H1 (cell line): ENCODE data around the gene CHMP4A. TPM values are rescaled to one million over a fixed set of nuclear protein-coding genes. Genes with fewer than 3 reads are reported as not detected.

ENCODE experiments used
- CTCF ChIA-PET: fragments of 300-600 bp; sonication (Branson Sonifier 250); formaldehyde crosslinking; loops from one replicate; lab custom pipeline; 2021; ENCODE audit not compliant: partially characterized antibody; lab: Charles Lee
- POLR2A ChIA-PET: fragments of 300-600 bp; sonication (Branson Sonifier 250); formaldehyde crosslinking; loops from one replicate; lab custom pipeline; 2021; ENCODE audit warnings: inconsistent platforms; ENCODE audit not compliant: partially characterized antibody; lab: Charles Lee
- DNase-seq, 2 experiments: peaks; one replicate each; pipeline versions ENCODE4 v3.0.0 to v3.0.0-alpha.2; 2010 to 2022; ENCODE audit warnings: low spot score in 2 of 2, low read depth in 1 of 2, mixed read lengths in 1 of 2
- FAIRE-seq: peaks from 2 replicates; lab custom pipeline; 2011; peaks lifted over from hg19 to GRCh38; lab: Jason Lieb, UNC
- H2AFZ ChIP-seq: 2 replicates; pipeline ENCODE4 v1.8.1; 2012; ENCODE audit warnings: low read length, inconsistent platforms
- H2AK5ac ChIP-seq: 2 replicates; pipeline ENCODE4 v1.6.1; 2013; ENCODE audit warnings: low read depth, low read length
- H2BK120ac ChIP-seq: replicated peaks from 2 replicates; pipeline ENCODE3; 2013; ENCODE audit warnings: low read depth, low read length, inconsistent platforms
- H2BK12ac ChIP-seq: 2 replicates; pipeline ENCODE4 v1.6.1; 2013; ENCODE audit warnings: low read depth, low read length
- H2BK15ac ChIP-seq: 2 replicates; pipeline ENCODE4 v1.6.1; 2013; ENCODE audit warnings: low read length
- H2BK20ac ChIP-seq: 2 replicates; pipeline ENCODE4 v1.6.1; 2013; ENCODE audit warnings: low read length
- H2BK5ac ChIP-seq: 2 replicates; pipeline ENCODE4 v1.6.1; 2013; ENCODE audit warnings: low read depth, low read length
- H3K14ac ChIP-seq: 2 replicates; pipeline ENCODE4 v1.6.1; 2013; ENCODE audit warnings: inconsistent platforms; ENCODE audit not compliant: insufficient read length
- H3K18ac ChIP-seq: 2 replicates; pipeline ENCODE4 v1.6.1; 2013; ENCODE audit warnings: low read length; ENCODE audit errors: extremely low read depth
- H3K23ac ChIP-seq: 2 replicates; pipeline ENCODE4 v1.6.1; 2013; ENCODE audit warnings: inconsistent platforms; ENCODE audit not compliant: insufficient read length
- H3K23me2 ChIP-seq: 2 replicates; pipeline ENCODE4 v1.6.1; 2013; ENCODE audit warnings: low read depth, low read length
- H3K27ac ChIP-seq: 2 replicates; pipeline ENCODE4 v1.6.1; 2011; ENCODE audit warnings: low read depth, low read length, inconsistent platforms
- H3K27me3 ChIP-seq, 4 experiments: replicated peaks in 1 of 4; 1 replicate in 1 of 4; 2 replicates in 3 of 4; pipeline versions ENCODE4 v1.6.1 to v1.8.1; 2011 to 2013; ENCODE audit warnings: low read length in 3 of 4, mild to moderate bottlenecking in 3 of 4, inconsistent platforms in 2 of 4, mixed read lengths in 2 of 4, moderate library complexity in 1 of 4; ENCODE audit not compliant: control insufficient read depth in 3 of 4, insufficient read depth in 3 of 4; ENCODE audit errors: extremely low read depth in 1 of 4
- H3K36me3 ChIP-seq, 4 experiments: 2 replicates each; pipeline versions ENCODE4 v1.6.1 to v1.8.1; 2011 to 2013; ENCODE audit warnings: mild to moderate bottlenecking in 4 of 4, low read length in 3 of 4, moderate library complexity in 2 of 4, control low read depth in 1 of 4, inconsistent platforms in 1 of 4; ENCODE audit not compliant: insufficient read depth in 4 of 4, control insufficient read depth in 2 of 4
- H3K4ac ChIP-seq: replicated peaks from 2 replicates; pipeline ENCODE3; 2013; ENCODE audit warnings: low read length, low read depth, mixed read lengths, inconsistent platforms; ENCODE audit not compliant: insufficient read length
- H3K4me1 ChIP-seq, 4 experiments: replicated peaks in 1 of 4; 1 replicate in 1 of 4; 2 replicates in 3 of 4; pipeline versions ENCODE4 v1.6.1 to v1.8.1; 2011 to 2013; ENCODE audit warnings: low read length in 3 of 4, inconsistent platforms in 2 of 4, mixed read lengths in 1 of 4; ENCODE audit not compliant: insufficient read depth in 4 of 4, control insufficient read depth in 3 of 4
- H3K4me2 ChIP-seq, 2 experiments: 2 replicates each; pipeline versions ENCODE4 v1.6.1 to v1.8.1; 2011 to 2013; ENCODE audit warnings: low read depth in 2 of 2, low read length in 2 of 2, control low read depth in 1 of 2, inconsistent platforms in 1 of 2, mild to moderate bottlenecking in 1 of 2; ENCODE audit not compliant: insufficient read depth in 1 of 2
- H3K4me3 ChIP-seq, 4 experiments: fragments of 200-600, 300-600 bp in 1 of 4; sonication (generic), shearing (Covaris generic), sonication (Bioruptor Twin) in 1 of 4; 2 replicates each; pipeline versions ENCODE4 v1.5.1 to v1.8.1; 2011 to 2016; ENCODE audit warnings: low read length in 4 of 4, low read depth in 3 of 4, control low read depth in 2 of 4, inconsistent platforms in 2 of 4, mild to moderate bottlenecking in 2 of 4, mixed read lengths in 1 of 4, moderate library complexity in 1 of 4; ENCODE audit not compliant: insufficient read depth in 2 of 4; ENCODE audit errors: extremely low read depth in 1 of 4
- H3K56ac ChIP-seq: replicated peaks from 2 replicates; pipeline ENCODE3; 2013; ENCODE audit warnings: low read depth, mild to moderate bottlenecking, mixed read lengths, low read length, inconsistent platforms; ENCODE audit not compliant: insufficient read length
- H3K79me1 ChIP-seq: 2 replicates; pipeline ENCODE4 v1.6.1; 2013; ENCODE audit warnings: low read depth, low read length, control low read depth
- H3K79me2 ChIP-seq, 2 experiments: 2 replicates each; pipeline versions ENCODE4 v1.6.1 to v1.8.1; 2012 to 2013; ENCODE audit warnings: low read length in 2 of 2, mild to moderate bottlenecking in 2 of 2, inconsistent platforms in 1 of 2; ENCODE audit not compliant: insufficient read depth in 2 of 2, control insufficient read depth in 1 of 2
- H3K9ac ChIP-seq, 4 experiments: replicated peaks in 1 of 4; 1 replicate in 1 of 4; 2 replicates in 3 of 4; pipeline versions ENCODE4 v1.6.1 to v1.8.1; 2011 to 2013; ENCODE audit warnings: low read depth in 3 of 4, low read length in 3 of 4, control low read depth in 2 of 4, mild to moderate bottlenecking in 2 of 4, moderate library complexity in 2 of 4, inconsistent platforms in 1 of 4; ENCODE audit errors: extremely low read depth in 1 of 4
- H3K9me3 ChIP-seq, 2 experiments: 2 replicates each; pipeline versions ENCODE4 v1.6.1 to v1.8.1; 2012 to 2013; ENCODE audit warnings: mild to moderate bottlenecking in 2 of 2, moderate library complexity in 2 of 2, control low read depth in 1 of 2, inconsistent platforms in 1 of 2, low read depth in 1 of 2, low read length in 1 of 2, mixed read lengths in 1 of 2; ENCODE audit not compliant: insufficient read depth in 2 of 2
- H4K20me1 ChIP-seq, 2 experiments: replicated peaks in 1 of 2; 2 replicates each; pipeline versions ENCODE3 to v1.8.1; 2011 to 2013; ENCODE audit warnings: inconsistent platforms in 2 of 2, low read length in 2 of 2, mild to moderate bottlenecking in 1 of 2; ENCODE audit not compliant: insufficient read depth in 2 of 2, control insufficient read depth in 1 of 2
- H4K5ac ChIP-seq: 2 replicates; pipeline ENCODE4 v1.6.1; 2013; ENCODE audit warnings: low read length, low read depth, mixed read lengths, inconsistent platforms; ENCODE audit not compliant: insufficient read length
- H4K8ac ChIP-seq: 2 replicates; pipeline ENCODE4 v1.8.0; 2013; ENCODE audit warnings: mild to moderate bottlenecking, moderate library complexity, low read length, inconsistent platforms; ENCODE audit not compliant: insufficient read depth; ENCODE audit errors: extremely low read depth
- H4K91ac ChIP-seq: replicated peaks from 2 replicates; pipeline ENCODE3; 2013; ENCODE audit warnings: low read length, mixed read lengths, inconsistent platforms; ENCODE audit not compliant: insufficient read length
- BRCA1 ChIP-seq: IDR thresholded peaks from 2 replicates; pipeline ENCODE4 v1.6.1; 2012; ENCODE audit warnings: low read depth, low read length, improper control_type of control experiment
- JUND ChIP-seq: IDR thresholded peaks from 2 replicates; pipeline ENCODE4 v1.6.1; 2011; ENCODE audit warnings: mild to moderate bottlenecking, improper control_type of control experiment, low read length
- KDM5A ChIP-seq: fragments of 200-600 bp; IDR thresholded peaks from 2 replicates; pipeline ENCODE4 v1.7.1; 2012; ENCODE audit warnings: mild to moderate bottlenecking, low read length, inconsistent platforms, mixed read lengths
- TCF12 ChIP-seq: IDR thresholded peaks from 2 replicates; pipeline ENCODE4 v1.6.1; 2011; ENCODE audit warnings: low read depth, mild to moderate bottlenecking, low read length
- WGBS, 2 experiments: shearing (Covaris generic) in 1 of 2; methylation state at CpG; one replicate each; pipeline versions ENCODE4 v1.1.6 to v1.1.7; 2013 to 2015; ENCODE audit warnings: low lambda C conversion rate in 2 of 2, mixed read lengths in 2 of 2, inconsistent platforms in 1 of 2, low coverage in 1 of 2, missing lambda C conversion rate in 1 of 2; ENCODE audit not compliant: insufficient replicate concordance in 2 of 2, insufficient coverage in 1 of 2, insufficient read length in 1 of 2; ENCODE audit errors: extremely low coverage in 1 of 2, missing lambda C conversion rate in 1 of 2; 5-methylcytosine and 5-hydroxymethylcytosine counted together
- polyA plus RNA-seq, 7 experiments: library from polyadenylated mRNA; depleted of rRNA in 3 of 7; stranded (reverse) in 5 of 7; unstranded in 2 of 7; fragments of >200 nt in 5 of 7; fragments of 200-250 nt in 2 of 7; gene quantifications; 1 replicate in 5 of 7; 2 replicates in 1 of 7; 4 replicates in 1 of 7; pipeline versions ENCODE4 v1.2.1 to v1.2.3, GENCODE V29; 2011 to 2013; ENCODE audit warnings: missing spikeins in 2 of 7, mixed read lengths in 2 of 7
- total RNA-seq: library from RNA; stranded (reverse); fragmentation: NEBNext Ultra II Directional; extraction: Animal tissue kit (Norgen Biotek cat#: 25700); gene quantifications from 2 replicates; pipeline ENCODE4 v1.2.1, GENCODE V29; 2021

The CHMP4A gene
- total and polyA plus RNA-seq, 2 of the 8 experiments (the other 6 are each of a cell fraction or from before 2014, with no cell fraction given) = 32.9 to 37.6 TPM

- H3K23me2 ChIP-seq = no peaks in the 10 kb centered on the region
- H2BK20ac ChIP-seq = no peak overlapping the region
- H3K14ac ChIP-seq = no peak overlapping the region
- H3K9ac ChIP-seq = no peak overlapping the region
- peaks cover 0 to 3% of the 10 kb centered on the region in 2 experiments; a peak in 1 of 4 replicates for H3K79me2 ChIP-seq
- H3K4me3 ChIP-seq = no peak overlapping the region
- no peak overlapping the region for H3K56ac ChIP-seq
- H2BK120ac ChIP-seq = no peak overlapping the region
- TF ChIP-seq BRCA1 (no peak), TCF12 (no peak), JUND (no peak), KDM5A (no peak)
- H3K27me3 ChIP-seq = no peaks in the 10 kb centered on the region
- H4K5ac ChIP-seq = no peak overlapping the region
- FAIRE-seq (no peak), DNase-seq (no peak)
- H4K91ac ChIP-seq = no peak overlapping the region
- ChIA-PET POLR2A (interaction anchor here (0.9 to 11.1 kb wide), 6 partner anchors 12 to 59 kb away, joined by 3 to 119 read pairs (median 3); partner anchors contain the start of genes IPO4 and TM9SF1), CTCF (interaction anchor here (1.1 to 2.1 kb wide), 3 partner anchors 8 to 90 kb away, joined by 3 to 4 read pairs (median 3); partner anchors contain the start of gene MDP1)
- no peaks in the 10 kb centered on the region for H3K79me1 ChIP-seq
- 98% methylated on average over 2 of the region's 2 CpGs; no CpG with 5 or more reads in 1 of the 2 experiments for WGBS, 2 experiments
- no peaks in the 10 kb centered on the region for H3K9me3 ChIP-seq
- no peak overlapping the region for H3K4me2 ChIP-seq
- H3K27ac ChIP-seq = no peak overlapping the region
- peaks cover 0 to 2% of the 10 kb centered on the region in 2 experiments for H4K20me1 ChIP-seq
- no peak overlapping the region for H2AK5ac ChIP-seq
- H3K4me1 ChIP-seq = peaks cover 0 to 7% (median 4%) of the 10 kb centered on the region in 4 experiments; a peak in 3 of 7 replicates
- H2BK5ac ChIP-seq = no peak overlapping the region
- no peak overlapping the region for H2BK12ac ChIP-seq
- no peak overlapping the region for H3K18ac ChIP-seq
- H3K4ac ChIP-seq = no peak overlapping the region
- no peak overlapping the region for H4K8ac ChIP-seq
- peaks cover 21 to 48% (median 38%) of the 10 kb centered on the region in 4 experiments for H3K36me3 ChIP-seq
- no peak overlapping the region for H3K23ac ChIP-seq
- no peak overlapping the region for H2AFZ ChIP-seq
- no peak overlapping the region for H2BK15ac ChIP-seq
Observed at GRCh38 chr14:24207625-24208024, 5.7 kb downstream of the CHMP4A start.
